GM21526 (cell line): ENCODE measurements around the gene ESYT2.

Source experiments
- ATAC-seq: cut with Tn5 transposase; IDR thresholded peaks from one replicate; pipeline ENCODE4 v1.9.1; 2021; ENCODE audit warnings: moderate library complexity; ENCODE audit not compliant: unreplicated experiment, low FRiP score

The ESYT2 gene

DNA sequence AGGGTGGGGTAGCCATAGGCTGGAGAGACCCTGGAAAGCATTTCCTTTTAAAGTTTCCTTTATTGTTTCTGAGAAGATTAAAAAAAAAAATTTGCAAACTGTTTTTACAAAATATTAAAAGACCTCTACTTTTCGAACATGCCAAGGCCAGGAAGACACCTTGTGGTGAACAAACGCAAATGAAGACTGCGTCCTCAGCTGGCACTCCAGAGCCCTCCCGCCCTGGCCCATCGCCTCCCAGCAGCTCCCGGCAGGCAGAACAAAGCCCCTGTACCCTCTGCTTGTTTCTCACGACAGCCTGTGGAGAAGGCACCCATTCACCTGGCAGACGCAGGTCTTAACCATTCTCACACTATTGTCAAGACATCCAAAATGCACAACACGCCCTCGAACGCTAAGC lies 56.4 kb downstream of the ESYT2 start:
- ATAC-seq = no peak

DNA sequence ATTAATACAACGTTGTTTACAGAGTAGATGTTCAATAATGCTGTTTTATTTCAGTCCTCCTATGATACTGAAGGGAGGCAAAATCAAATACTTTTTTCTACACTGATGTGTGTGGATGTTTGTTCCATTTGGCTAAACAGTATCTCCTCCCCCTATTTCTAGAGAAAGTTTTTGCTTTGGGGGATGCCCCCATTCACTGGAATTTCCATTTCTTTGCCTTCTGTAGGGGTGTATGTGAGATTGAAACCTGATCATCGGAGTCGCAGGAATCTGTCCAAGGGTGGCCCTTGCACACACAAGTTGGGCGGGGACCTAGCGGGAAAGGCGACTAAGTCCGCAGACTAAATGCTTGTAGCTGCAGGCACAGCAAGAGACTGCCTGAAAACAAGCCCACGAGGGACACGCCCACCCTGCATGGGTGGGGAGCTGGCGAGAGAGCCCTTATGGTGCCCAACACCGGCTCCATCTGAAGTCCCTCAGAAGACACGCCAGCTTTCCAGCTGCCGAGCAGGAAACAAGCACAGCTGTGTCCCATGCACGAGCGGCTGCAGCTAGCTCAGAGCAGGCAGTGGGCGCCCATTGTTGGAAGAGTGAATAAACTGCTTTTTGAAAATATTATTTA lies 58.0 kb downstream of the ESYT2 start:
- no peak for ATAC-seq

DNA sequence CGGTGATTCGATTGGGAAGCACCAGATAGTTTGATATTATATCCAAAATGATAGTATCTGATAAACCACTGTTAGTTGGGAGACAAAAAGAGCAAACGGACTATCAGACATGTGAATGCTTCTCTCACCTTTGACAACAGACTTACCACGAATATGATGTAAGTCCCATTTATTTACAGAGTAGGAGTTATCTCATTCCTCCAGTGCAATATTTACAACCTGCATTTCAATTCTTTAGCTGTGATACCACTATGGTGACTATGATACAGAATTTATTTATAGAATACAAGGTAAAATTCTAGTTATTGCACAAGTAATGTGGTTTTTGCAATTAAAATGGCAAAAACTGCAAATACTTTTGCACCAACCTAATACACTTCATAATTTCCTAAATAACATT lies 61.6 kb downstream of the ESYT2 start:
- no peak for ATAC-seq

DNA sequence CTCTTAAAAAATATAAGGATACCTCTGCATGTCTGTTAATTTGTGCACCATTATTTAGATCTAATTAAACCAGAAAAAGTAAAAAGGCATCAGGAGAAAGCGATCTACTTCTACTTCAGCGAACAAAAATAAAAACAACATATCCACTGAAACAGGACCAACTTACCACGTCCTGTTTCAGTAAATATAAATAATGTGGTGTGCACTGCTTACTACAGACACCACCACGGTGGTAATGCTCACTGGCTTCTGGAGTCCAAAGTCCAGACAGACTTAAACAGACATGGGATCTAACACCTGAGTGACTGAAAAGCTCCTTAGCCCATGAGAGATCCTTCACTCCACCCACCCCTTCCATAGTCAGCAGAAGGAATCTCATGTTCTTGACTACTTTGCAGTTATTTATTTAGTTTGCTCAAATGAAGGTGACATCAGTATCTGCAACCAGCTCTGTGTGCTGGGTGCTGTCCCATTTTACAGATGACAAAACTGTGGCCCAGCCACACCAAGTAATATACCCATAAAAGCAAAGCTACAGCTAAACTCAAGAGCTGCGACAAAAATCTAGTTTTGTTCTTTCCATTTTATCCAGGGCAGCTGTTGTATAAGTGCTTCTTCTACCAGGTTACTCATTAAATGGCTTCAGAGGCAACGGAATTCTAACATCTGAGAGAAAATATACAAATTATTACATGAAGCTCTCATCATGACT lies 62.6 kb downstream of the ESYT2 start:
- no peak for ATAC-seq

DNA sequence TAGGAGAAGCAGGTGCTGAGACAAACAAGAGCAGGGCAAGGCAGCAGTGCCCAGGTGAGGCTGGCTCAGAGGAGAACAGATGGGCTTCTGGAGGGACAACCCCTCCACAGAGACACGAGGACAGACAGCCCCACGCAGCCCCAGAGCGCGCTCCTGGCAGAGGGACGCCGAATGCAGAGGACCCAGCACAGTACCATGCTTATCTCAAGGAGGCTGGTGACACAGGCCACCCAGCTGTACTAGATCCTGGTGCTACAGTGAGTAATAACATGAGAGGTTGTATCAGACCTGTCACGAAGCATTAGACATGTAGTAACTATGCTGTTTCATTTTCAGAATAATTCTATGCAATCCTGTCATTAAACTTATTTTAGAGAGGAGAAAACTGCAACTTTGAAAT lies 64.3 kb downstream of the ESYT2 start:
- no peak for ATAC-seq

DNA sequence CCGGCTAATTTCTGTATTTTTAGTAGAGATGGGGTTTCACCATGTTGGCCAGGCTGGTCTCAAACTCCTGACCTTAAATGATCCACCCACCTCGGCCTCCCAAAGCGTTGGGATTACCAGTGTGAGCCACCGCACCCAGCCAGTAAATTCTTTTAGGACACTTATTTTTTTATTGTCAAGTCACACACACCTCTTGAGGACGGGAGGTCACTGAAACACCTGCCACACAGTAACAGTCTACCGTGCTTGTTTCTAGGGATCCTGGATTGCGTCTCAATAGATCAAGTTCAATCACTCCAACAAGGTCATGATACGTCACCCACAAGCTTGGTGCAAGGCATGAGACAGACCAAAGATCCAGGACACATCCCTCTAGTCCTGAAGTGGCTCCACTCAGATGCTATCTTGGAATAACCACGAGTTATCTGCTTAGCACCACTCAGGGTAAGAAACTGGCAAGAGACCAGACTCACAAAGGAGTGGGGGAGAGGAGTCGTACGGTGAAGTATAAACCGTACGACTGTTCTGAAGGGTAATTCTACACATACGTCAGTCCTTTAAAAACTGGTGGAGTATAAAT lies 65.8 kb downstream of the ESYT2 start:
- ATAC-seq = no peak

DNA sequence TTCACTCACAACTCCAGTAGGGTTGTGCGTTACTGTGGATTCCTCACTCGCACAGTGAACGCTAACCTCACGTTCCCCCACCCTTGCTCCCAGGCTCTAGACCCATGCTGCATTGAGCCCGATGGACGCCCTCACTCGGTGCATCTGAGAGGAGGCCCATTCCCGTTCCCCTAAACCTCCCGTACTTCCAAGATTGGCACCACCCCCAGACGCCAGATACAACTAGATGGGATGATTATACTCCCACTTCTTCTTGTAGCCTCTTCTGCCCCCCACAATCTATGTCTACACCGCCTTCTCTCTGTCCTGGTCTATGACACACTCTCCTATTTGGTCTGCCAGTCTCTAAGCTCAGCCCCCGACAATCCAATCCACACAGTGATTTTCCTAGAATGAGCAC lies 67.4 kb downstream of the ESYT2 start:
- no peak for ATAC-seq

DNA sequence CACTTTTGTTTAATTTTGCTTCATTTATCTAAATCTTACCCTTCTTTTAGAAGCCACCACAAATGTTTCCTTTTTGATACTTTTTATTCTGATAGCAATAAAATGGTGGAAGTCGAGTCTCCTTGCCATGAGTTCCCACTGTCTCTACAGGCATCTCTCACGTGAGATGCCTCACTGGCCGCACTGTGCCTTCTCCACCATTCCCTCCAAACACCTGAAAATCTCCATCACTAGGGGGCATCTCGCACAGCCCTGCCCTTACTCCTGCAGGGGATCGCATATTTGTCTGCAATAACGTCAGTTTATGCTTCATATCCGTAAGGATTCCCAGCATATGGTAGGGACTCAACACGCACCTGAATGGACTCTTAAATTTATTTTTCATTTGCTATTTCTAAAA lies 68.4 kb downstream of the ESYT2 start:
- ATAC-seq = no peak

DNA sequence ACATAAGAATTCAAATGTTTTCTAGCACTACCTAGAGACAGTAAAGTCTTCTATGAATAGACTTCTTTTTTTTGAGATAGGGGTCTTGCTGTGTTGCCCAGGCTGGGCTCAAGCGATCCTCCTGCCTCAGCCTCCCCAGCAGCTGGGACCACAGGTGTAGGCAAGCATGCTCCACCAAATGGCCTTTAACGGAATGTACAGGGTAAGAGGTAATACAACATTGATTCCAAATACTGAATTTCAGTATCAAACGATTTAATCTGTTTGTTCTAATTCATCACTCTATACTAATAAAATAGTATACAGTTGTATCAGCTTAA lies 68.9 kb downstream of the ESYT2 start:
- no peak for ATAC-seq

DNA sequence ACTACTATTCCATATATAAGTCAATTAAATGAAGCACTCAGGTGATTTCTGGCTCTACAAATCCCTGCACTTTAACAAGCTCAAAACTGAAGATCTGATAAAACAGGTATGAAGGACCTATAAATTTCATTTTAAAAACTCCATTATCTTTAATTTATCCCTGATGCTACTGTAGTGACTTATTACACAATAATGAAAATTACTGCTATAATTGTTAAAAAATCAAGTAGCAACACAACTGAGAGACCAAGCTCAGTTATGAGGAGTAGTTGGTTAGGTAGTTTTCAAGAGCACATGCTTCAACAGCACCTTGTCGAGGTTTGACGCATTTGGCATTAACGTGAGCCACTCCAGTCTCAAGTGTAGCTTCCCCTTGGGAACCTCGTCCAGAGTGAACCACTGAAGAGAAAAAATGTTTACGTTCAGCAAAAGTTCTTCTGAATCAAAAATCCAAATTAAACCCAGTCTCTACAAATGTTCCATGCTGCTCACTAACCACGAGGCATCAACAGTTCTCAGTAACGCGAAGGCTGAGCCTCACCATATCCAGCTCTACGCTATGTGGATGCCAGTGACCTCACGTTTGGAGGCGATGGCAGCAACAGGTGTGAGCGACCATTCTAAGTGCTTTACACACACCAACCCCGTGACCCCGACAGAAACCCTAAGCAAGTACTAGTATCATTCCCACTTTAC lies 69.4 kb downstream of the ESYT2 start:
- no peak for ATAC-seq

DNA sequence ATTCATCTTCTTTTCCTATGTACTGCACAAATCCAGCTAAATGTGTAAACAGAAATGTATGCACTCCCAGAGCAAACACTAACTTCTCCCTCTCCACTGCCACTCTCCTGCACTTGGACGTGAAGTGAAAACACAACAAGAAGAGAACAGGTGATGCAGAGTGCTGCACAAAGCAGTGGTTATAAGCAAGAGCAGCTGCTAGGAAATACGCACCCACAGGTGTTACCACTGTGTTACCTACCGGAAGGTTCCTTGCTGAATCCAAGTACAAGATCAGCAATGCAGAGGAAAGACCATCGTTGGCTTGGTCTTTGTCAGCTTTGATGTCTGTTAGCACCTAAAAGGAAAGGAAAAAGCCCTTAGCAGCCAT lies 70.1 kb downstream of the ESYT2 start:
- ATAC-seq = no peak

DNA sequence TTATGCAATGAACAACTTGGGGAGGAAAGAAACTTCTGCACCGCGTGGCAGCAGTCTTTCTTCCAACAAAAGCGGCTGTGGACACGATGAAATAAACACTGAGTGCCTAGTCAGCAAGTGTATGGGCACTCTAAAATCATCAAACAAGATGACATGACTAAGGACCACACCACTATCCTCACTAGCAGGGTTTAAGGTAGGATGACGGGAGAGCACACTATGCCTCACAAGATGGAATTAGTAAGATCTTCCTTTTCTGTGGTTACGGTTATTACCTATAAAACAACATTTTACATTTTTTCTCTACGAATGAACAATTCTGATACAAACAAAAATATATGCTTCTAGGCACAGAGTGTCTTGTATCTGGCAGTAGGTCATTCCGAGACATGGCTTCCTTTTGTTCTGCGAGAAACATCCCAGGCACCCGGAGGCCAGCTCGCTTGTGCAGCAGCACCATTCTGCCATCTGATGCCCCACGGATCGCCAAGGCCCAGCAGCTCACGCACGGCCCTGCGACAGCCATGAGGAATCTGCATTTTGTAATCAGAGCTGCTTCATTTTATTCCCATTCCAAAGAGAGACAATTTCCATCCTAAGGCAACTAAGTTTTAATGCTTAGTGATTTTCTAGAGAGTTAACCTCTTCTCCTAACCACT lies 70.6 kb downstream of the ESYT2 start:
- no peak for ATAC-seq

DNA sequence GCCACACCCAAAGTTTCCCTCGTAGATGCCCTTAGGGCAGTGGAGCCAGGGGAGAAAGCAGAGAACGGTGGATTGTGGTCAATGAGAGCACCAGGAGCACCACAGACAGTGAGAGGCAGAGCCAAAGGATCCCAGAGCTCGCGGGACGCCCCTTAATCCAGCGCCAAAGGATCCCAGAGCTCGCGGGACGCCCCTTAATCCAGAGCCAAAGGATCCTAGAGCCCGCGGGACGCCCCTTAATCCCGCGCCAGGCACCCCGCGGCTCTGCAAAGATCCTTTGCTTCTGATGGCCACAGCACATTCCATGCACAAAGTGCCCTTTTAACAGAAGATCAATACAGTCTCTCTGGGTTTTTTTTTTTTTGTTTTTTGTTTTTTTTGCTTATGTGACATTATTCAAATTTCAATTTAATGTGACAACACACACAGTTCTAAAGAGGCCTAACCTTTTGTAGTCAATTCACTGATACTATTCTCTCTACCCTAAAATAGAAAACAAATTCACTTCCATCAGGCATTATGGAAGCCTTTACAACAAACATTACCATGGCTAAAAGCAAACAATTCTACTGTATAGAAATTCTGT lies 71.8 kb downstream of the ESYT2 start:
- ATAC-seq = no peak

DNA sequence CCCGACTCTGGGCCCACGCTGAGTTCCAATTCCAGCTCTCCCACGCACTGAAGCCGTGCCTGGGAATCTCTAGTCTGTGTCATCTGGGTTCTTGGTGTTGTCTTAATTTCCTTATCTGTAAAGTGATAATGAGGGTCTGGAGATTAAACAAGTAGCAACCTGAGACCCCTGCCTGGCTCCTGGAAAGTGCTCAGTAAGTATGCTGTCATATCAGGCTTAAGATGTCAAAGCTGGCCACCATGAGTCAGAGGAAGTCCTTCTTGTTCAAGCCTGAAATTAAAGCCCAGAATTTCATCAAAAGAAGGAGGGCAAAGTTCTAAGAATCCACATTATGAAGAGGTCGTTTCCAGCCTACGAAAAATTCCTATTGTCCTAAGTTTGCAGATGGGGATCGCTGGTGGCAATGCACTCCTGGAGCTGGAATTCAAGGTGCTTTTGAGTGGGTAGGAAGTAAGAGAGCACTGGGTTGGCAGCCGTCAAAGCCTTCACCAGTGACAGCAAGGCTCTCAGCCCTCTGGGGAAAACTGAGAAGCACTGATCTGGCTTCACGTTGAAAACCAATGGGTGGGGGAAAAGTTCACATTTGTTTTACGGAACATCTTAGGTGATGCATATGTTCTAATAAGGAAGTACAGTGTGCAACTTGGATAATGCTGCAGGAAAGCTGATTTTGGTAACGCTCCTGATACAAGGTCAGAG lies 74.4 kb downstream of the ESYT2 start:
- no peak for ATAC-seq

DNA sequence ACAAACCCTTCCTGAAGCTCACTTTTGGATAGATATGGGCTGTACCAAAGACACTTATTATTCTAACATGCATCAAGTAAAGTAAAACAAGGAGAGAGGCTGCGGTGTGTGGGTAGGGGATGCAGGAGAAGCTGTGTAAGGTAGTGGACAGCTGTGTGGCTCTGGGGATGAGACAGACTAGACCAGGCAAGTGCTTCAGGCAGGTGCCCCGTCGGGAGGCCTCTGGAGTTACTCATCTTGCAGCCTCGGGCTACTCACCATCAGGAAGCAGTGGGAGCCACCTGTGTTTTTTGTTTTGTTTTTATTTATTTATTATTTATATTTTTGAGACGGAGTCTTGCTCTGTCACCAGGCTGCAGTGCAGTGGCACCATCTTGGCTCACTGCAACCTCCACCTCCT lies 75.4 kb downstream of the ESYT2 start:
- no peak for ATAC-seq

DNA sequence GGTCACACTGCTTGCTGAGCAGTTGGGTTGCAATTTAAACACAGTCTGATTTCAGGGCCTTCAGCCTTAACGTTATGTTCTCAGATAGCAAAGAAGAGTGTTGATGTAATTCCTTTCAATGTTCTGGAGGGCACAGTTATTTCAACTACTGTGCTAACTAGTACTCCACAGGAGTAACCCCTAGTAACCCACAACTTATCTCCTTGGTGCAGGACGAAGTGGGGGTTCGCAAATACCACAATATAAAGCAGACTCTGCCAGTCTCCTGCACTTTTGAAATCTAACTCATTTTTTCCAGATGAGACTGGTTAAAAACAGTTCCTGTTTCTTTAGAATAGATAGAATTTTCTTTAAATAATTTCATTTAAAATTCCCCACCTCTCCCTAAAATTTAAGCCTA lies 77.6 kb downstream of the ESYT2 start:
- no peak for ATAC-seq

DNA sequence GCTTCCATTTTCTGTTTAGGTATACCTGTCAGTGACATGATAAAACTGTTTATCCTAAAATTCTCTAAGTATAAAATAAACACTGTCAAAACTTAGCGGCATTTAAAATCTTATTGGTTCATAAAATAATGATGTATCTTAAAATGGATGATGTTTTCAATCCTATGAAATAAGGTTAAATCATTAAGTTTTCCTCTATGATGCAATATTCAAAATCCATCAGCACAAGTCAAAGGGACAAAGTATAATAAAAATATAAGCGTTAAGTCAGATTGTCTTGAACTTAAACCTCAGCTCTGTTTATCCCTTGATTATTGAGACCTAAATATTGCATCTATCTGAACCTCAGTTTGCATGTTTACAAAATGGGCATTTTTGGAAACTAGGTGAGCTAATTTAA lies 78.1 kb downstream of the ESYT2 start:
- no peak for ATAC-seq

DNA sequence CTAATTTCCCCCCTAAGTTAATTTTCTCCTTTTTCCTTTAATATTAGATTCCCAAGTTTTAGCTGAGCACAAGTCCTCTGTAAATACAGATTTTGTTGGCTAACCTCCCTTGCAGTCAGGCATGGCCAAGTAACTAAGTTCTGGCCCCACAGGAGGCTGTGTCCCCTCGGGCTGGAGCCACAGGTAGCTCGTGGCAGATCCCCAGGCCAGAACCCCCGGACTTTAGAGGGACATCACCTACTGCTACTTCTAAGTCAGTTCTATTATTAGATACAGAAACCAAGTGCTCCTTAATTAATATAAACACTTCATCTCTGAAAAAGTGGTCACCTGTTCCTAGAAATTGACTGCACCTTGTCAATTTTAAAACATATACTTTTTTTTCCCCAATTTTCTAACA lies 78.6 kb downstream of the ESYT2 start:
- ATAC-seq = no peak

DNA sequence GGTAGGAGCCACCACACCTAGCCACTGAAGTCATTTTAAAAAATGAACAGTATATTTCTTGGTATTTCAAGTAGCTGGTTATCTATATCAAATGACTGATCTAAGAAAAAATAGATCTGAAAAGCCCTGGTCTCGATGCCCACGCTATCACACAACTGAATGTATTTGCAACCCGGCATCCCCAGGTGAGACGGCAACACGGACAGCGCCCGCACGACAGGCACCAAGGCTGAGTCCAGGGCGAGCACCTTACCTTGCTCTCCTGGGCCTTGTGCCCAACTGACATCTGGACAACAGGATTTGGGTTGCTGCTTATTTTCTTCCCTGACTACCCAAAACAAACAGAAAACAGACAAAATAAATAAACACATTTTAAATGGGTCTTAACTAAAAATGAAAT lies 79.9 kb downstream of the ESYT2 start:
- no peak for ATAC-seq

DNA sequence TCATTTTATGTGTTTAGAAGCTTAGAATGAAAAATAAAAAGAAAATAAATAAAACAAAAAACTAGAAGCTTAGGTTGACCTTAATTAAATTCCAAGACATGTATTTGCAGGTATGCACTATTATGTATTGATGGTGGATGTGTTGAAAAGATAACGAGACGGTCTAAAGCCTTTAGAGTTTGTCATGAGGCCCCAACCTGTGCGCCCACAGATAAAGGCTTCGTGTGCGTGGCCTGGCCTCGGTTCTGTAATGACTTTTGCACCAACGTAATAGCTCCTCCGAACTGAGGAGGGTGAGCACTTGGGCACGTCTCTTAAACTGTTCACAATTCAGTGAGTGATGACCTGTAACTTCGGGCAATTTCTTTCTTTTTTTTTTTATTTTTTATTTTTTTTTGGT lies 81.0 kb downstream of the ESYT2 start:
- no peak for ATAC-seq
